Spleen (tissue), 7 donors: ENCODE results near the gene CLINT1.

ENCODE experiments used
- POLR2A ChIP-seq, 3 donors: fragments of 450-650 bp; IDR thresholded peaks; one replicate each; pipeline ENCODE4 v1.5.1; 2017; ENCODE audit warnings: antibody characterized with exemption in 3 of 3, mild to moderate bottlenecking in 1 of 3
- POLR2AphosphoS5 ChIP-seq, 3 donors: sonication (generic); formaldehyde crosslinking; IDR thresholded peaks; one replicate each; pipeline ENCODE4 v1.5.1; 2017; ENCODE audit warnings: antibody characterized with exemption in 3 of 3
- TF ChIP-seq, protein P1 (sequence below), 11 experiments: fragments of 200-600 bp in 7 of 11; fragments of 450-650 bp in 4 of 11; sonication (generic) in 4 of 11; IDR thresholded peaks in 8 of 11; conservative IDR thresholded peaks in 3 of 11; 1 replicate in 7 of 11; 2 replicates in 4 of 11; pipeline versions ENCODE4 v1.4.0 to v1.8.0; 2016 to 2021; ENCODE audit warnings: antibody characterized with exemption in 11 of 11, inconsistent platforms in 4 of 11, mild to moderate bottlenecking in 1 of 11
- donor health status: DM: no; HTN: no; CAD: no; lungs with moderate emphysema.
- donor health status: DM: no; HTN: no; CAD: no.
- donor health status: DM: no; HTN: no; CAD: no.

DNA sequence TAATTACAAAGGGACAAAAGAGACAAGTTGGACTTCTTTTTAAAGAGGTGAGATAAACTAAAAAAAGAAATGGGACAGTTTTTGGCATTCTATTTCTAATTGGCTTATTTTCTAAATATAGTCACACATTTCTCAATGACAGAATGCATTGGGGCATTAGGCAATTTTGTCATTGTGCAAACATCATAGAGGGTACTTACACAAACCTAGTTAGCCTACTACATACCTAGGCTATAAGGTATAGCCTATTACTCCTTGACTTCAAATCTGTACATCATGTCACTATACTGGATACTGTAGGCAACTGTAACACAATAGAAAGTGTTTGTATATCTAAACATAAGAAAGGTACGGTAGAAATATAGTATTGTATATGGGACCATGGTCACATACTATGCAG is 59.4 kb downstream of the CLINT1 start:
- no peak for TF ChIP-seq POLR2AphosphoS5 (IDR thresholded peaks at IDR 0.05)
- TF ChIP-seq, protein P1, sequence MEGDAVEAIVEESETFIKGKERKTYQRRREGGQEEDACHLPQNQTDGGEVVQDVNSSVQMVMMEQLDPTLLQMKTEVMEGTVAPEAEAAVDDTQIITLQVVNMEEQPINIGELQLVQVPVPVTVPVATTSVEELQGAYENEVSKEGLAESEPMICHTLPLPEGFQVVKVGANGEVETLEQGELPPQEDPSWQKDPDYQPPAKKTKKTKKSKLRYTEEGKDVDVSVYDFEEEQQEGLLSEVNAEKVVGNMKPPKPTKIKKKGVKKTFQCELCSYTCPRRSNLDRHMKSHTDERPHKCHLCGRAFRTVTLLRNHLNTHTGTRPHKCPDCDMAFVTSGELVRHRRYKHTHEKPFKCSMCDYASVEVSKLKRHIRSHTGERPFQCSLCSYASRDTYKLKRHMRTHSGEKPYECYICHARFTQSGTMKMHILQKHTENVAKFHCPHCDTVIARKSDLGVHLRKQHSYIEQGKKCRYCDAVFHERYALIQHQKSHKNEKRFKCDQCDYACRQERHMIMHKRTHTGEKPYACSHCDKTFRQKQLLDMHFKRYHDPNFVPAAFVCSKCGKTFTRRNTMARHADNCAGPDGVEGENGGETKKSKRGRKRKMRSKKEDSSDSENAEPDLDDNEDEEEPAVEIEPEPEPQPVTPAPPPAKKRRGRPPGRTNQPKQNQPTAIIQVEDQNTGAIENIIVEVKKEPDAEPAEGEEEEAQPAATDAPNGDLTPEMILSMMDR (IDR thresholded peaks at IDR 0.05 in 8 of 11, conservative IDR thresholded peaks at IDR 0.05 in 3 of 11), result no peak
- no peak for TF ChIP-seq POLR2A (IDR thresholded peaks at IDR 0.05)
